Adrenal gland (tissue), 12 donors: ENCODE results near the gene PRKCA. TPM values are rescaled to one million over a fixed set of nuclear protein-coding genes. Genes with fewer than 3 reads are reported as not detected.

Source experiments
- DNase-seq, 7 donors: peaks; one replicate each; pipeline ENCODE4 v3.0.0-alpha.2; 2019 to 2020
- H3K27ac ChIP-seq, 5 donors: fragments of 200-600 bp; sonication (generic) in 4 of 5; 1 replicate in 3 of 5; 2 replicates in 2 of 5; pipeline versions ENCODE4 v1.5.1 to v1.8.0; 2016 to 2020; ENCODE audit warnings: mild to moderate bottlenecking in 1 of 5
- H3K27me3 ChIP-seq: fragments of 200-600 bp; 2 replicates; pipeline ENCODE4 v1.8.0; 2021
- H3K36me3 ChIP-seq, 2 donors: fragments of 200-600 bp; replicated peaks in 1 of 2; 1 replicate in 1 of 2; 2 replicates in 1 of 2; pipeline versions ENCODE4 v1.5.1 to v1.8.0; 2018 to 2022
- H3K4me1 ChIP-seq, 2 donors: fragments of 200-600 bp; replicated peaks in 1 of 2; 1 replicate in 1 of 2; 2 replicates in 1 of 2; pipeline versions ENCODE4 v1.5.1 to v1.8.0; 2018 to 2021
- H3K4me3 ChIP-seq, 4 donors: fragments of 200-600 bp; sonication (generic) in 3 of 4; one replicate each; pipeline ENCODE4 v1.5.1; 2016 to 2018
- H3K9me3 ChIP-seq, 3 donors: fragments of 200-600 bp; sonication (generic) in 1 of 3; replicated peaks in 1 of 3; 1 replicate in 2 of 3; 2 replicates in 1 of 3; pipeline versions ENCODE4 v1.5.1 to v1.8.0; 2016 to 2021
- CTCF ChIP-seq, 6 experiments: fragments of 450-650 bp in 4 of 6; fragments of 200-600 bp in 2 of 6; sonication (generic) in 1 of 6; IDR thresholded peaks; 1 replicate in 5 of 6; 2 replicates in 1 of 6; pipeline versions ENCODE4 v1.5.1 to v1.8.0; 2016 to 2021; ENCODE audit warnings: antibody characterized with exemption in 6 of 6, mild to moderate bottlenecking in 2 of 6, moderate library complexity in 1 of 6
- POLR2A ChIP-seq, 2 donors: fragments of 450-650 bp; IDR thresholded peaks; one replicate each; pipeline ENCODE4 v1.6.1; 2017; ENCODE audit warnings: antibody characterized with exemption in 2 of 2, mild to moderate bottlenecking in 2 of 2, moderate library complexity in 1 of 2
- WGBS, 4 donors: extraction: QIAGEN DNeasy Blood & Tissue Kit in 2 of 4; methylation state at CpG; one replicate each; pipeline versions ENCODE4 v1.1.5 to v1.1.7; 2013 to 2017; 5-methylcytosine and 5-hydroxymethylcytosine counted together
- intact Hi-C, 2 donors: fragments of 100-400 bp; cut with DNase I; formaldehyde crosslinking; loops; one replicate each; pipeline versions ENCODE4 v1.14.1 to v1.15.0; 2022 to 2023
- polyA plus RNA-seq, 3 donors: library from polyadenylated mRNA; stranded (reverse); fragments of 200-250 nt in 2 of 3; fragments of 350-450 nt in 1 of 3; fragmentation: Illumina TruSeq in 1 of 3; extraction: RNeasy Lipid Tissue Mini Kit (QIAGEN cat#74804) in 1 of 3; gene quantifications; one replicate each; pipeline ENCODE4 v1.2.3, GENCODE V29; 2013 to 2014
- total RNA-seq, 9 donors: library from RNA; depleted of rRNA in 4 of 9; stranded (reverse); fragments of >200 nt in 4 of 9; fragments of 120-200 nt in 1 of 9; fragmentation: NEBNext Ultra II Directional in 1 of 9; extraction: Animal tissue kit (Norgen Biotek cat#: 25700) in 1 of 9; gene quantifications; one replicate each; pipeline versions ENCODE4 v1.1.0 to v1.2.4, GENCODE V29; 2013 to 2023
- donor health status: healthy with polysubstance abuse.
- donor health status: Bipolar disorder and iron deficiency.
- donor health status: DM: yes; HTN: yes; CAD: no.
- donor health status: DM: no; HTN: no; CAD: no.
- donor health status: DM: no; HTN: no; CAD: no.
- donor health status: DM: yes; HTN: yes; CAD: no.

PRKCA gene
- total and polyA plus RNA-seq, 12 donors, result 15.1 to 202 (median 84.1) TPM

GRCh38 chr17:66837226-66837625 is 534.8 kb downstream of the PRKCA start:
- Histone ChIP-seq H3K36me3 (no peaks in the 10 kb centered on the region), H3K27ac (no peak overlapping the region), H3K27me3 (peaks cover 30% of the 10 kb centered on the region), H3K9me3 (no peaks in the 10 kb centered on the region), H3K4me1 (no peaks in the 10 kb centered on the region), H3K4me3 (no peak overlapping the region)
- TF ChIP-seq CTCF (IDR thresholded peaks at IDR 0.05) (no peak), POLR2A (IDR thresholded peaks at IDR 0.05) (no peak)
- DNase-seq, result no peak
- 88 to 96% (median 92%) methylated on average over 1 of the region's 1 CpG; no CpG with 5 or more reads in 1 of the 4 donors for WGBS, 4 donors
- intact Hi-C loops, result no loop called here

DNA sequence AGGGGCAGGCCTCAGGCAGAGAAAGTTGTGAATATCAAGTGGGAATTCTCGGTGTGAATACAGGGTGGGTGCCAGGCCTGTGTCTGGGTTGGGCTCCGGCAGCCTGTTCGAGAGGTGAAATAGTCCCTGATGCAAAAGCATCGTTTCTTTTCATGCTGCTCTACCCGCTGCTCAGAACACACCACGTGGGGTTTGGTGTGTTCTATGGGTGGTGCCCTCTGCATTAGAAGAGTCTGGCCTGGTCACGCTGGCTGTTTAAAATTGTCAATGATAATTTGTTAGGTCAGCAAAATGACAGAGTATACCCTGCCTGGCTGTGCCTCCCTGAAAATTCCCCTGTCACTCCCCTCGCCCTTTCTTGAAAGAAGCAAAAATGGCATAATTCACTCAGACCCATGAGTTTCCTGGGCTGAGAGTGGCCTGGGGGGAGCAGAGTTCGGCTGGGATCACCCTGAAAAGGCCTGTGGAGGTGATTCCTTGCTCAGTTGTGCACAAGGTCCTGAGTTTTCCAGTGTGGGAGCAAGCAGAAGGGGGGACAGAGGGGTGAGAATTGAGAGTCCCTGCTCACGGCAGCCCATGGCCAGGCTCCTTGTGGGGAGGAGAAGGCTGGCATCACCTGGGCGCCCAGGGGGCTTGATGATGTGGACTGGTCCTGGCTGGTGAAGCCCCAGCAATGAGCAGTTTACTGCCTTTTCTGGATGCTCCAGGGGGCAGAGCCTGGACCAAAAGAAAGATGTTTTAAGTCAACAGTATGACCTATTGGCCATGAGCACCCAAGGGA is 535.7 kb downstream of the PRKCA start:
- H3K4me3 ChIP-seq, result no peak overlapping the region
- 74 to 80% (median 79%) methylated on average over 10 to 11 of the region's 11 CpGs for WGBS, 4 donors

GRCh38 chr17:66839616-66840015 is 537.2 kb downstream of the PRKCA start:
- peaks cover 16% of the 10 kb centered on the region for H3K27me3 ChIP-seq
- H3K4me1 ChIP-seq, result no peaks in the 10 kb centered on the region
- H3K9me3 ChIP-seq, result no peaks in the 10 kb centered on the region
- peak in 1 of 7 donors; percentile 15 for DNase-seq
- H3K36me3 ChIP-seq, result no peaks in the 10 kb centered on the region
- no peak for TF ChIP-seq POLR2A (IDR thresholded peaks at IDR 0.05)
- no peak overlapping the region for H3K27ac ChIP-seq
- H3K4me3 ChIP-seq, result no peak overlapping the region
- 85 to 90% (median 87%) methylated on average over 9 of the region's 9 CpGs for WGBS, 4 donors
- intact Hi-C loops, result no loop called here

More for the DNA sequence above, 535.7 kb downstream of the PRKCA start:
- Histone ChIP-seq H3K27ac (no peak overlapping the region), H3K9me3 (no peaks in the 10 kb centered on the region), H3K36me3 (no peaks in the 10 kb centered on the region), H3K27me3 (peaks cover 26% of the 10 kb centered on the region), H3K4me1 (no peaks in the 10 kb centered on the region)
- TF ChIP-seq CTCF (IDR thresholded peaks at IDR 0.05), result no peak
- TF ChIP-seq POLR2A (IDR thresholded peaks at IDR 0.05), result no peak
- DNase-seq, result no peak
- intact Hi-C loops, result no loop called here

- H3K27me3 ChIP-seq, result peaks cover 12% of the 10 kb centered on the region
- TF ChIP-seq POLR2A (IDR thresholded peaks at IDR 0.05), result no peak
- no peak for TF ChIP-seq CTCF (IDR thresholded peaks at IDR 0.05)
- 73 to 80% (median 76%) methylated on average over 1 to 10 of the region's 10 CpGs for WGBS, 4 donors
- H3K27ac ChIP-seq, result no peak overlapping the region
- no peak overlapping the region for H3K4me3 ChIP-seq
- H3K4me1 ChIP-seq, result no peaks in the 10 kb centered on the region
- DNase-seq, result peak in 1 of 7 donors; percentile 21
- no peaks in the 10 kb centered on the region for H3K36me3 ChIP-seq
- no peaks in the 10 kb centered on the region for H3K9me3 ChIP-seq
- intact Hi-C loops, result no loop called here
Measured at GRCh38 chr17:66840061-66840460, 537.6 kb downstream of the PRKCA start.

GRCh38 chr17:66841328-66841727 is 538.9 kb downstream of the PRKCA start:
- peak in 1 of 7 donors; percentile 10 for DNase-seq
- H3K27ac ChIP-seq, result no peak overlapping the region
- 25 to 69% (median 55%) methylated on average over 1 to 4 of the region's 4 CpGs for WGBS, 4 donors
- no peaks in the 10 kb centered on the region for H3K27me3 ChIP-seq
- no peaks in the 10 kb centered on the region for H3K36me3 ChIP-seq
- no peaks in the 10 kb centered on the region for H3K4me1 ChIP-seq
- intact Hi-C loops, result no loop called here
- no peaks in the 10 kb centered on the region for H3K9me3 ChIP-seq
- no peak overlapping the region for H3K4me3 ChIP-seq
- TF ChIP-seq CTCF (IDR thresholded peaks at IDR 0.05), result no peak
- TF ChIP-seq POLR2A (IDR thresholded peaks at IDR 0.05), result no peak
